Thyroid gland (tissue), 4 donors: ENCODE results near the gene BMERB1. TPM values are rescaled to one million over a fixed set of nuclear protein-coding genes. Genes with fewer than 3 reads are reported as not detected.

Source experiments
- DNase-seq, 2 donors: peaks; one replicate each; pipeline ENCODE4 v3.0.0-alpha.2; 2019
- H3K27ac ChIP-seq, 3 donors: fragments of 200-600 bp; sonication (generic); 1 replicate in 2 of 3; 2 replicates in 1 of 3; pipeline ENCODE4 v1.5.1; 2016 to 2019; ENCODE audit warnings: mild to moderate bottlenecking in 1 of 3, moderate library complexity in 1 of 3
- H3K27me3 ChIP-seq: fragments of 200-600 bp; sonication (generic); one replicate; pipeline ENCODE4 v1.5.1; 2019
- H3K36me3 ChIP-seq, 2 donors: fragments of 200-600 bp; sonication (generic); one replicate each; pipeline ENCODE4 v1.5.1; 2016 to 2019
- H3K4me1 ChIP-seq, 2 donors: fragments of 200-600 bp; sonication (generic); one replicate each; pipeline ENCODE4 v1.5.1; 2017 to 2019
- H3K4me3 ChIP-seq, 3 donors: fragments of 200-600 bp; sonication (generic); replicated peaks in 1 of 3; 1 replicate in 2 of 3; 2 replicates in 1 of 3; pipeline ENCODE4 v1.5.1; 2016; ENCODE audit warnings: mild to moderate bottlenecking in 1 of 3
- H3K9me3 ChIP-seq: fragments of 200-600 bp; sonication (generic); one replicate; pipeline ENCODE4 v1.5.1; 2017
- CTCF ChIP-seq, 6 experiments: fragments of 200-600 bp in 3 of 6; fragments of 450-650 bp in 3 of 6; sonication (generic) in 3 of 6; IDR thresholded peaks; one replicate each; pipeline ENCODE4 v1.5.1; 2016 to 2019; ENCODE audit warnings: antibody characterized with exemption in 6 of 6, mild to moderate bottlenecking in 2 of 6, inconsistent platforms in 1 of 6, moderate library complexity in 1 of 6
- POLR2A ChIP-seq, 2 donors: fragments of 450-650 bp; IDR thresholded peaks; one replicate each; pipeline ENCODE4 v1.6.1; 2017; ENCODE audit warnings: antibody characterized with exemption in 2 of 2, mild to moderate bottlenecking in 2 of 2, moderate library complexity in 1 of 2
- WGBS, 2 donors: methylation state at CpG; one replicate each; pipeline ENCODE4 v1.1.5; 2017; 5-methylcytosine and 5-hydroxymethylcytosine counted together
- intact Hi-C: fragments of 100-400 bp; cut with DNase I; formaldehyde crosslinking; loops from one replicate; pipeline ENCODE4 v1.15.1; 2023
- total RNA-seq, 4 donors: library from RNA; depleted of rRNA; stranded (reverse); fragments of >200 nt; gene quantifications; one replicate each; pipeline ENCODE4 v1.2.3, GENCODE V29; 2016

The BMERB1 gene
- total RNA-seq, 4 donors from 2014 or later: 13.7 to 31.0 (median 23.0) TPM

GRCh38 chr16:15523939-15524338 is 89.6 kb downstream of the BMERB1 start:
- 94 to 97% methylated on average over 4 of the region's 4 CpGs for WGBS, 2 donors
- Histone ChIP-seq H3K9me3 (no peaks in the 10 kb centered on the region), H3K27ac (no peak overlapping the region), H3K4me3 (no peak overlapping the region), H3K4me1 (peaks cover 0 to 25% of the 10 kb centered on the region in 2 donors), H3K36me3 (no peaks in the 10 kb centered on the region), H3K27me3 (no peaks in the 10 kb centered on the region)
- intact Hi-C loops: no loop called here
- no peak for DNase-seq
- TF ChIP-seq POLR2A (IDR thresholded peaks at IDR 0.05) (no peak), CTCF (IDR thresholded peaks at IDR 0.05) (no peak)

GRCh38 chr16:15524966-15525365 is 90.6 kb downstream of the BMERB1 start:
- WGBS, 2 donors: 97% methylated on average over 5 of the region's 5 CpGs
- no peaks in the 10 kb centered on the region for H3K36me3 ChIP-seq
- no peak for TF ChIP-seq POLR2A (IDR thresholded peaks at IDR 0.05)
- TF ChIP-seq CTCF (IDR thresholded peaks at IDR 0.05): no peak
- H3K4me1 ChIP-seq: peaks cover 0 to 17% of the 10 kb centered on the region in 2 donors
- no peak overlapping the region for H3K27ac ChIP-seq
- intact Hi-C loops: no loop called here
- no peaks in the 10 kb centered on the region for H3K9me3 ChIP-seq
- H3K4me3 ChIP-seq: no peak overlapping the region
- DNase-seq: no peak
- H3K27me3 ChIP-seq: no peaks in the 10 kb centered on the region

- 94 to 97% methylated on average over 7 of the region's 7 CpGs for WGBS, 2 donors
- Histone ChIP-seq H3K9me3 (no peaks in the 10 kb centered on the region), H3K27ac (no peak overlapping the region), H3K36me3 (no peaks in the 10 kb centered on the region), H3K4me3 (no peak overlapping the region), H3K27me3 (no peaks in the 10 kb centered on the region), H3K4me1 (peaks cover 0 to 12% of the 10 kb centered on the region in 2 donors)
- TF ChIP-seq POLR2A (IDR thresholded peaks at IDR 0.05): no peak
- no peak for TF ChIP-seq CTCF (IDR thresholded peaks at IDR 0.05)
- no peak for DNase-seq
- intact Hi-C loops: no loop called here
Measured at GRCh38 chr16:15526097-15526496, 91.7 kb downstream of the BMERB1 start.

GRCh38 chr16:15526731-15527130 is 92.3 kb downstream of the BMERB1 start:
- H3K27me3 ChIP-seq: no peaks in the 10 kb centered on the region
- H3K9me3 ChIP-seq: no peaks in the 10 kb centered on the region
- WGBS, 2 donors: 92 to 96% methylated on average over 2 of the region's 2 CpGs
- H3K36me3 ChIP-seq: no peaks in the 10 kb centered on the region
- H3K4me3 ChIP-seq: no peak overlapping the region
- intact Hi-C loops: no loop called here
- no peak for DNase-seq
- peaks cover 0 to 6% of the 10 kb centered on the region in 2 donors for H3K4me1 ChIP-seq
- TF ChIP-seq CTCF (IDR thresholded peaks at IDR 0.05) (no peak), POLR2A (IDR thresholded peaks at IDR 0.05) (no peak)
- no peak overlapping the region for H3K27ac ChIP-seq

GRCh38 chr16:15529673-15530072 is 95.3 kb downstream of the BMERB1 start:
- H3K4me1 ChIP-seq: no peaks in the 10 kb centered on the region
- no peak overlapping the region for H3K27ac ChIP-seq
- H3K9me3 ChIP-seq: no peaks in the 10 kb centered on the region
- 83 to 95% methylated on average over 5 of the region's 5 CpGs for WGBS, 2 donors
- TF ChIP-seq POLR2A (IDR thresholded peaks at IDR 0.05) (no peak), CTCF (IDR thresholded peaks at IDR 0.05) (no peak)
- no peak for DNase-seq
- no peaks in the 10 kb centered on the region for H3K27me3 ChIP-seq
- no peaks in the 10 kb centered on the region for H3K36me3 ChIP-seq
- intact Hi-C loops: no loop called here
- no peak overlapping the region for H3K4me3 ChIP-seq
